Keratinocyte (primary cell): ENCODE data around the gene ABTB1.

Experiments
- EZH2 ChIP-seq: IDR thresholded peaks from one replicate; pipeline ENCODE4 v1.6.1; 2012; ENCODE audit warnings: inconsistent platforms, mild to moderate bottlenecking, low read length, moderate library complexity
- TF ChIP-seq, protein P1 (sequence below), 3 experiments: IDR thresholded peaks in 1 of 3; conservative IDR thresholded peaks in 1 of 3; optimal IDR thresholded peaks in 1 of 3; 2 replicates in 2 of 3; 3 replicates in 1 of 3; pipeline versions ENCODE3 to v1.5.1; 2011; ENCODE audit warnings: low read length in 3 of 3, mild to moderate bottlenecking in 3 of 3, moderate library complexity in 2 of 3, control low read depth in 1 of 3, inconsistent platforms in 1 of 3; ENCODE audit not compliant: insufficient read depth in 2 of 3; ENCODE audit errors: extremely low read depth in 1 of 3

DNA sequence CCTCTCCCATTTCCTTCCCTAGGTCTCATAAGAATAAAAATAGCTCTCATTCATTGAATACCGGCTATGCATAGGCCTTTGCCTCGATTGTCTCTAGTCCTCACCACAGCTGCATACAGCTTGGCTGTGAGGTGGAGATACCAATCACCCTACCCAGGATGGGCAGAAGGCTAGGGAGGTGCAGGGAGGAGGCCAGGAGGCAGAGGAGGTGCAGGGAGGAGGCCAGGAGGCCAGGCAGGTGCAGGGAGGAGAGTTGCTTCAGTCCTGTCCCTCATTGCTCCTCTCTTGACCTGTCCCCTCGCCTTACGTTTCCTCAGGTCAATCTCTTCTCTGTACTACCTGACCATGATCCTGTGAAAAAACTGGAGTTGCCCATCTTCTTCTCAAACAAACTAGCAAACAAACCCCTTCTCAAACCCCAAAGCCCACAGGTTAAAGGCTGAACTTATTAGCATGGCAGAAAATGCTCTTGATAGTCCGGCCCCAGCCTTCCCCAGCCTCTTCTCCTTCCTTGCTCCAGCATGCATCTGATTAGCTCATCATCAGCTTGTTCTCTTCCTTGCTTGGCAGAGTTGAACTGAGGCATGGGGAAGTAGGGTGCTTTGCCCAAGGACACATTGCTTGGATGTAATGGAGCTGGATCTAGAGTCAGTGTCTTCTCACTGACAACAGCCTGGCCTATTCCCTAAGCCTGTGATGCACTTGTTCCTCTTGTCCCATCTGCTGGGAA, 27.9 kb upstream of the ABTB1 start:
- TF ChIP-seq, protein P1, sequence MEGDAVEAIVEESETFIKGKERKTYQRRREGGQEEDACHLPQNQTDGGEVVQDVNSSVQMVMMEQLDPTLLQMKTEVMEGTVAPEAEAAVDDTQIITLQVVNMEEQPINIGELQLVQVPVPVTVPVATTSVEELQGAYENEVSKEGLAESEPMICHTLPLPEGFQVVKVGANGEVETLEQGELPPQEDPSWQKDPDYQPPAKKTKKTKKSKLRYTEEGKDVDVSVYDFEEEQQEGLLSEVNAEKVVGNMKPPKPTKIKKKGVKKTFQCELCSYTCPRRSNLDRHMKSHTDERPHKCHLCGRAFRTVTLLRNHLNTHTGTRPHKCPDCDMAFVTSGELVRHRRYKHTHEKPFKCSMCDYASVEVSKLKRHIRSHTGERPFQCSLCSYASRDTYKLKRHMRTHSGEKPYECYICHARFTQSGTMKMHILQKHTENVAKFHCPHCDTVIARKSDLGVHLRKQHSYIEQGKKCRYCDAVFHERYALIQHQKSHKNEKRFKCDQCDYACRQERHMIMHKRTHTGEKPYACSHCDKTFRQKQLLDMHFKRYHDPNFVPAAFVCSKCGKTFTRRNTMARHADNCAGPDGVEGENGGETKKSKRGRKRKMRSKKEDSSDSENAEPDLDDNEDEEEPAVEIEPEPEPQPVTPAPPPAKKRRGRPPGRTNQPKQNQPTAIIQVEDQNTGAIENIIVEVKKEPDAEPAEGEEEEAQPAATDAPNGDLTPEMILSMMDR (optimal IDR thresholded peaks at IDR 0.05 in 1 of 3, IDR thresholded peaks at IDR 0.05 in 1 of 3, conservative IDR thresholded peaks at IDR 0.05 in 1 of 3; ENCODE audit: extremely low read depth in 1 of 3, insufficient read depth in 2 of 3, low read length in 3 of 3): no peak
- no peak for TF ChIP-seq EZH2
